GM10266 (cell line): ENCODE results near the gene LNPEP.

ENCODE experiments used
- DNase-seq: peaks from one replicate; pipeline ENCODE4 v3.0.0; 2012; ENCODE audit errors: extremely low spot score
- TF ChIP-seq, protein P1 (sequence below): IDR thresholded peaks from 2 replicates; pipeline ENCODE4 v1.5.1; 2012; ENCODE audit warnings: mild to moderate bottlenecking, low read depth; ENCODE audit not compliant: control insufficient read depth, insufficient read depth; ENCODE audit errors: missing control alignments

The LNPEP gene

DNA sequence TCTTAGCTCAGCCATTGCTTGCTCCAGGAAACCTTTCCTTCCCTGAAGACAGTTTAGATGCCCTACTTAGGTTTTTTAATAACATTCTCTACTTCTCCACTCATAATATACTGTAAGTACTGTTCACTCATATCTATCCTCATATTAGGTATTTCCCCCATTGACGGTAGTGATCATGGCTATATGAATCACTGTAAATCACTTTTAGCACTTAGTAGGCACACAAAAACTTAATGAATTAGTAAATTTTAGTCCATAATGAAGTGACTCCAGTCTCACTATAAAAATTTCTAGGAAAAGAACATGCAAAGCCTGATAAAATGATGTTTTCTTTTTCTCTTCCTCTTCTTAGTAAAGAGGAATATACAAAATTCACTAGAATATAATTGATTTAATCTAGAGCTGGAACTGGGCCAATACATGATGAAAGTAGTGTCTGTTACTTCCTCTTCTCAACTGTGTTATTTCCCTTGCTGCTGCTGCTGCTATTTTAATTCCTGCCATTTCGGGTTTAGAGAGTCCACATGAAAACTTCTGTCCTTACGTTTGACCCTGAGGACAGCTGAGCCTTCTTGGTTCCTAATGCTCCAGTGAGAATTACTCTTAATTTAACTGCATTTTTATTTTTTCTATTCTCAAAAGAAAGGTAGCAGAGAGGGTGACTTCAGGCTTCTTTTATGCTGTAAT lies 73.5 kb downstream of the LNPEP start:
- DNase-seq = peak; percentile 21
- TF ChIP-seq, protein P1, sequence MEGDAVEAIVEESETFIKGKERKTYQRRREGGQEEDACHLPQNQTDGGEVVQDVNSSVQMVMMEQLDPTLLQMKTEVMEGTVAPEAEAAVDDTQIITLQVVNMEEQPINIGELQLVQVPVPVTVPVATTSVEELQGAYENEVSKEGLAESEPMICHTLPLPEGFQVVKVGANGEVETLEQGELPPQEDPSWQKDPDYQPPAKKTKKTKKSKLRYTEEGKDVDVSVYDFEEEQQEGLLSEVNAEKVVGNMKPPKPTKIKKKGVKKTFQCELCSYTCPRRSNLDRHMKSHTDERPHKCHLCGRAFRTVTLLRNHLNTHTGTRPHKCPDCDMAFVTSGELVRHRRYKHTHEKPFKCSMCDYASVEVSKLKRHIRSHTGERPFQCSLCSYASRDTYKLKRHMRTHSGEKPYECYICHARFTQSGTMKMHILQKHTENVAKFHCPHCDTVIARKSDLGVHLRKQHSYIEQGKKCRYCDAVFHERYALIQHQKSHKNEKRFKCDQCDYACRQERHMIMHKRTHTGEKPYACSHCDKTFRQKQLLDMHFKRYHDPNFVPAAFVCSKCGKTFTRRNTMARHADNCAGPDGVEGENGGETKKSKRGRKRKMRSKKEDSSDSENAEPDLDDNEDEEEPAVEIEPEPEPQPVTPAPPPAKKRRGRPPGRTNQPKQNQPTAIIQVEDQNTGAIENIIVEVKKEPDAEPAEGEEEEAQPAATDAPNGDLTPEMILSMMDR = no peak

DNA sequence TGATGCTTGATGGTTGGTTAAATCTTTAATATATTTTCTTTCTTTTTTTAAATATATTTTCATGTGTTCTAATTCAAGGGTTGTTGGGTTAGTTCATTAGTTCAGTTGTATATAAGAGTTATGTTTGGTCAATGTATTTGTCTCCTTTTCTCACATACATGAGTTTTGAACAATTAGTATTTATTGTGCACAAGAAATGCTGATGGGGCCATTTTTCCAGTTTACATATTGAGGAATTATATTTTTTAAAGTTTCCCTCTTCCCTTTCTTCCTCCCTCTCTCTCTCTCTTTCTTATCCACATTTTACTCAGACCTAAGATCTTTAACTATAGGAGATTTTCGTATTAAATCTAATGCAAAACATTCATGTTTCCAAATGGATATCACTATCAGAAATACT lies 74.0 kb downstream of the LNPEP start:
- DNase-seq = no peak
- TF ChIP-seq, protein P1 = no peak

DNA sequence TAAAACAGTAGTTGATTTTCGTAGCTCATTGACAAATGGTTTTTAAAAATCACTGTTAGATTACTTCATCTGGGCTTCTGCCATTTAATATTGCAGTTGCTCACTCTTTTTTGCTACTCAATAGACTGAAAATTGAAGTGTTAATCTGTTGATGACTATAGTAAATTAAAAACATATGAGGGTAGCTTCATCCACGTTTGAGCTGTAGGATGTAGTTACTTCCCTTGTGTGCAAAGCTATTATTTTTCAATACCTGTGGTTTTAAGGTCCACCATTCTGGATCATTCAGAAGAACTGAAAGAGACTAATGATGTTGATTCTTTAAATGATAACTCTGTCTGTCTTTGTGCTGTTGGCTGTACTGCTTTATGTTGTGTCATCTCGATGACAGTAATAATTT lies 74.7 kb downstream of the LNPEP start:
- DNase-seq = no peak
- TF ChIP-seq, protein P1 = no peak

DNA sequence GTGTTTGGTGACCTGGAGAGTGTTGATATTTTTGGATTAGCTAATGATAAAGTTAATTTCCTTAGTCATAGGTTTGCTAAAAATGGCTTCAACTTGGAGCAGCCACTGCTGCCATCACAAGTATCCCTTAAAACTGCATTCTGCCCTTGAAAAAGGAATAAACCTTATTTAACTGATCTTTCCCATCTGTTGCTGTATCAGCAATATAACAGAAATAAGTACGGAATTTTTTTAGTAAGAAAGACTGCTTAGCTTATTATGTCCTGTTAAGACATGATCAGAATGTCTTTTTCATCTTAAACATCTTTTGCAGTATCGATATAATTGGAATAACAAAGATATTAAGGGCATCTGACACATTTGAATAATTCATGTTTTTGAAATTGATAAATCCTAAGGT lies 75.7 kb downstream of the LNPEP start:
- TF ChIP-seq, protein P1 = no peak
- DNase-seq = no peak

DNA sequence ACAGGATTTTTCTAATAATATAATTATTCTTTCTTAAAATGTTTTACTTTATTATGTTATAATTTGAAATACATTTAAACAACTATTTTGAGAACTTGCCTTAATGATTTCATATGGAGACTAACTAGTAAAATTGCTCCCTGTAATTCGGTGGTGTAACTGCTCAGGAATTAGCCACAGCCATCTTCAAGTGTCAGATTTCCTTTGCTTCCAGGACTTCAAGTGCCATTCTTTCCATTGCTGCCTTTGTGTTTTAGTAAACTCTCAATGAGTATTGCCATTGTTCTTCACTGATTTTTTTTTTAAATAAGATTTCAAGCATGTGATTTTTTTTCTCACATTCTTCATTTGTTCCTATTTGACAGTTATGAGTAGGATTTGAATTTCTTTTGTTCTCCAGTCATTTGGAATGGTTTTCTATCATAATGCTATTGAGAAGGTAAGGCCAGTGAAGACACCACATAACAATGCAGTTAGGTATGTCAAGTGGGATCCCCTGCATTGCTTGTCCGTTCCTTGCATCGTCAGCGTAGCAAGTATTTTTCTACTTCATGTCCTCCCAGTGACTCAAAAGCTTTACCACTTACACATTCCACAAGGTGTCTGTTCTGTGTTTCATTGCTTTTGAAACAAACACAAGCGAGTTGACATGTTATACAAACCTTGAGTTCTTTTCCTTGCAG lies 83.7 kb downstream of the LNPEP start:
- no peak for DNase-seq
- TF ChIP-seq, protein P1 = no peak

DNA sequence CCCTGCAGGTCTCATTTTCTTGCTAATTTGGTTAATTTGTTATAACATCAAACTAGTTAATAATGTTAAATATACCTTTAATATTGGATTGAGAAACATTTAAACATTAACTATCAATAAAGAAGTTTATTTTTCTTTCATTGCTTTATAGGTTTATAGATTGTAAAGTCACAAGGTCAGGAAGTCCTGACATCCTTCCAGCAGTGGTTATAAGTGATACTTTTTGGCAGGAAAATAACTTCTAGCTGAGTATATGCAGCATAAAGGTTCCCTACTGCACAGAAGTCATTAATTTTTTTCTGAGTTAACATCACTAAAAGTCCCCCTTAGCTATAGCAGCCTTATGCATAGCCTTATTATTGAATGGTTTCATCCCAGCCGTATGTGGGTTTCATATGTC lies 85.5 kb downstream of the LNPEP start:
- TF ChIP-seq, protein P1 = no peak
- DNase-seq = no peak

DNA sequence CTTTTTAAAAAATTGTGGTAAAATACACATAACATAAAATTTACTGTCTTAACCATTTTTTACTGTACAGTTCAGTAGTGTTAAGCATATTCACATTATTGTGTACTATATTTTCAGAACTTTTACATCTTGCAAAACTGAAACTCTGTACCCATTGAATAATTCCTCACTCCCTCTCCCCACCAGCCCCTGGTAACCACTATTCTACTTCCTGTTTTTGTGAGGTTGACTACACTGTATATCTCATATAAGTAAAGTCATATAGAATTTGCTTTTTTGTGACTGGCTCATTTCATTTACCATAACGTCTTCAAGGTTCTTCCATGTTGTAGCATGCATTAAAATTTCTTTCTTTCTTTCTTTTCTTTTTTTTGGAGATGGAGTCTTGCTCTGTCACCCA lies 87.0 kb downstream of the LNPEP start:
- TF ChIP-seq, protein P1 = no peak

More for the DNA sequence above, 87.0 kb downstream of the LNPEP start:
- no peak for DNase-seq
